ENCODE data around the gene HMGA1.
A peak's percentile ranks its signal among the peaks of the same experiment; 100 is the strongest.

Gene HMGA1

GRCh38 chr6:34236443-34237315 is at the start of gene HMGA1:
Gene HMGA1 (plus strand): TSS chr6:34236873. CDS start chr6:34240781, 3,908 bp downstream.
- peak; percentile 85 for DNase-seq (ENCODE audit: low spot score)

GRCh38 chr6:34189806-34190503 is 46.7 kb upstream of the HMGA1 start:
- no peak for DNase-seq (ENCODE audit: low spot score)

GRCh38 chr6:34190504-34191122 is 46.1 kb upstream of the HMGA1 start:
- no peak for DNase-seq (ENCODE audit: low spot score)

- no peak for DNase-seq (ENCODE audit: low spot score)
Measured at GRCh38 chr6:34194772-34195171, 41.9 kb upstream of the HMGA1 start.

GRCh38 chr6:34195726-34196115 is 41.0 kb upstream of the HMGA1 start:
- DNase-seq (ENCODE audit: low spot score): no peak

GRCh38 chr6:34196116-34196832 is 40.4 kb upstream of the HMGA1 start:
- peak; percentile 91 for DNase-seq (ENCODE audit: low spot score)

GRCh38 chr6:34196833-34197195 is 39.9 kb upstream of the HMGA1 start:
- no peak for DNase-seq (ENCODE audit: low spot score)

- DNase-seq (ENCODE audit: low spot score): no peak
Measured at GRCh38 chr6:34200340-34200971, 36.2 kb upstream of the HMGA1 start.

- DNase-seq (ENCODE audit: low spot score): no peak
Measured at GRCh38 chr6:34201455-34202107, 35.1 kb upstream of the HMGA1 start.

GRCh38 chr6:34202329-34203201 is 34.1 kb upstream of the HMGA1 start:
- DNase-seq (ENCODE audit: low spot score): peak; percentile 71

GRCh38 chr6:34204693-34205092 is 32.0 kb upstream of the HMGA1 start:
- DNase-seq (ENCODE audit: low spot score): no peak

GRCh38 chr6:34205466-34205865 is 31.2 kb upstream of the HMGA1 start:
- DNase-seq (ENCODE audit: low spot score): no peak

GRCh38 chr6:34205916-34206315 is 30.8 kb upstream of the HMGA1 start:
- no peak for DNase-seq (ENCODE audit: low spot score)

GRCh38 chr6:34206726-34207125 is 29.9 kb upstream of the HMGA1 start:
- no peak for DNase-seq (ENCODE audit: low spot score)

GRCh38 chr6:34207695-34208443 is 28.8 kb upstream of the HMGA1 start:
- no peak for DNase-seq (ENCODE audit: low spot score)

- no peak for DNase-seq (ENCODE audit: low spot score)
Measured at GRCh38 chr6:34213772-34214171, 22.9 kb upstream of the HMGA1 start.

- no peak for DNase-seq (ENCODE audit: low spot score)
Measured at GRCh38 chr6:34218691-34219090, 18.0 kb upstream of the HMGA1 start.

GRCh38 chr6:34223381-34223955 is 13.2 kb upstream of the HMGA1 start:
- peak; percentile 64 for DNase-seq (ENCODE audit: low spot score)

Data from iPS-NIHi11 (cell line).